Neural cell (in vitro differentiated cells): ENCODE measurements around the gene AKAP6. TPM values are rescaled to one million over a fixed set of nuclear protein-coding genes. Genes with fewer than 3 reads are reported as not detected.
A peak's percentile ranks its signal among the peaks of the same experiment; 100 is the strongest.

Experiments
- H2AFZ ChIP-seq: fragments of 200-600, 300-800 bp; sonication (generic), shearing (Covaris generic); 2 replicates; pipeline ENCODE4 v1.6.0; 2014; ENCODE audit warnings: low read depth, mild to moderate bottlenecking, antibody characterized with exemption, low read length, moderate library complexity
- H3F3A ChIP-seq: fragments of 200-600 bp; shearing (Covaris generic); 2 replicates; pipeline ENCODE4 v1.6.1; 2016; ENCODE audit warnings: mild to moderate bottlenecking, moderate library complexity, mixed read lengths, antibody characterized with exemption, low read length; ENCODE audit not compliant: insufficient read depth, poor library complexity, severe bottlenecking
- H3K27ac ChIP-seq: fragments of 200-600, 300-800 bp; sonication (generic), shearing (Covaris generic); 2 replicates; pipeline ENCODE4 v1.5.1; 2014; ENCODE audit warnings: mild to moderate bottlenecking, low read length, moderate library complexity
- H3K27me3 ChIP-seq: fragments of 300-800, 200-600 bp; sonication (generic), shearing (Covaris generic); 2 replicates; pipeline ENCODE4 v1.6.0; 2014; ENCODE audit warnings: mild to moderate bottlenecking, low read depth, low read length, moderate library complexity; ENCODE audit not compliant: insufficient read depth
- H3K36me3 ChIP-seq: fragments of 300-800, 200-600 bp; sonication (generic), shearing (Covaris generic); 2 replicates; pipeline ENCODE4 v1.5.1; 2014; ENCODE audit warnings: mild to moderate bottlenecking, antibody characterized with exemption, low read length, moderate library complexity; ENCODE audit not compliant: insufficient read depth
- H3K4me2 ChIP-seq: fragments of 300-800, 200-600 bp; sonication (generic), shearing (Covaris generic); 2 replicates; pipeline ENCODE4 v1.6.0; 2014; ENCODE audit warnings: mild to moderate bottlenecking, low read length
- H3K4me3 ChIP-seq: fragments of 300-800, 200-600 bp; sonication (generic), shearing (Covaris generic); 2 replicates; pipeline ENCODE4 v1.5.1; 2014; ENCODE audit warnings: mild to moderate bottlenecking, low read length, moderate library complexity
- H3K79me2 ChIP-seq: fragments of 200-600 bp; shearing (Covaris generic); replicated peaks from 2 replicates; pipeline ENCODE4 v1.6.0; 2014; ENCODE audit warnings: mild to moderate bottlenecking, low read length, moderate library complexity; ENCODE audit not compliant: insufficient read depth
- H3K9ac ChIP-seq: fragments of 300-800, 200-600 bp; sonication (generic), shearing (Covaris generic); 2 replicates; pipeline ENCODE4 v1.6.1; 2016; ENCODE audit warnings: mild to moderate bottlenecking, low read length, mixed read lengths
- H3K9me2 ChIP-seq: fragments of 200-600 bp; shearing (Covaris generic); 2 replicates; pipeline ENCODE4 v1.6.1; 2016; ENCODE audit warnings: mild to moderate bottlenecking, low read length, mixed read lengths; ENCODE audit not compliant: insufficient read depth
- H3K9me3 ChIP-seq: fragments of 200-600, 300-800 bp; sonication (generic), shearing (Covaris generic); 2 replicates; pipeline ENCODE4 v1.6.1; 2016; ENCODE audit warnings: mild to moderate bottlenecking, mixed run types, low read length, moderate library complexity, mixed read lengths
- H4K20me1 ChIP-seq: fragments of 200-600 bp; shearing (Covaris generic); 2 replicates; pipeline ENCODE4 v1.6.1; 2016; ENCODE audit warnings: mild to moderate bottlenecking, mixed run types; ENCODE audit not compliant: insufficient read depth
- CTCF ChIP-seq: fragments of 450-650 bp; IDR thresholded peaks from 2 replicates; pipeline ENCODE4 v1.5.1; 2014; ENCODE audit warnings: antibody characterized with exemption, mild to moderate bottlenecking, moderate library complexity; ENCODE audit not compliant: poor library complexity, severe bottlenecking
- EP300 ChIP-seq: fragments of 450-650 bp; conservative IDR thresholded peaks from 2 replicates; pipeline ENCODE4 v1.6.1; 2014; ENCODE audit warnings: antibody characterized with exemption, mild to moderate bottlenecking, moderate library complexity; ENCODE audit not compliant: poor library complexity, severe bottlenecking
- EZH2 ChIP-seq: fragments of 200-600, 300-800 bp; shearing (Covaris generic), sonication (generic); IDR thresholded peaks from 2 replicates; pipeline ENCODE4 v1.6.1; 2014; ENCODE audit warnings: antibody characterized with exemption, low read length, borderline replicate concordance, mild to moderate bottlenecking; ENCODE audit not compliant: insufficient read depth, poor library complexity, severe bottlenecking
- MXI1 ChIP-seq: fragments of 450-650 bp; conservative IDR thresholded peaks from 2 replicates; pipeline ENCODE4 v1.6.1; 2014; ENCODE audit warnings: antibody characterized with exemption, mild to moderate bottlenecking; ENCODE audit not compliant: poor library complexity, severe bottlenecking
- POLR2AphosphoS5 ChIP-seq: IDR thresholded peaks from 2 replicates; pipeline ENCODE4 v1.6.1; 2012
- RAD21 ChIP-seq: fragments of 450-650 bp; conservative IDR thresholded peaks from 2 replicates; pipeline ENCODE4 v1.6.1; 2014; ENCODE audit warnings: antibody characterized with exemption, mild to moderate bottlenecking, moderate library complexity
- REST ChIP-seq: IDR thresholded peaks from 2 replicates; pipeline ENCODE4 v1.6.1; 2012; ENCODE audit warnings: borderline replicate concordance
- SMC3 ChIP-seq: fragments of 450-650 bp; conservative IDR thresholded peaks from 2 replicates; pipeline ENCODE4 v1.6.1; 2014; ENCODE audit warnings: antibody characterized with exemption, mild to moderate bottlenecking, moderate library complexity; ENCODE audit not compliant: poor library complexity
- TAF1 ChIP-seq: IDR thresholded peaks from 2 replicates; pipeline ENCODE4 v1.6.1; 2012; ENCODE audit warnings: low read depth
- polyA plus RNA-seq: library from polyadenylated mRNA; depleted of rRNA; stranded (reverse); fragments of >200 nt; gene quantifications from 2 replicates; pipeline ENCODE4 v1.2.3, GENCODE V29; 2014

The AKAP6 gene
- polyA plus RNA-seq, 1 donor from 2014 or later: 15.8 TPM

- H3K27ac ChIP-seq: peak overlapping the region; percentile 44
- H3K27me3 ChIP-seq: no peaks in the 10 kb centered on the region
- H3K36me3 ChIP-seq: peaks cover 10% of the 10 kb centered on the region
- no peak overlapping the region for H3K4me2 ChIP-seq
- H3K9me3 ChIP-seq: no peaks in the 10 kb centered on the region
- H3K9ac ChIP-seq: no peak overlapping the region
- no peaks in the 10 kb centered on the region for H3K79me2 ChIP-seq
- no peaks in the 10 kb centered on the region for H3F3A ChIP-seq
- H2AFZ ChIP-seq: no peak overlapping the region
- no peaks in the 10 kb centered on the region for H4K20me1 ChIP-seq
- no peaks in the 10 kb centered on the region for H3K9me2 ChIP-seq
- H3K4me3 ChIP-seq: peak overlapping the region; percentile 26
- TF ChIP-seq EZH2 (no peak), CTCF (no peak), POLR2AphosphoS5 (no peak), REST (no peak), MXI1 (no peak), SMC3 (no peak), EP300 (no peak), TAF1 (no peak)
Measured at GRCh38 chr14:32696325-32697091, 367.4 kb downstream of the AKAP6 start.

- Histone ChIP-seq H2AFZ (no peak overlapping the region), H3K36me3 (peaks cover 10% of the 10 kb centered on the region), H4K20me1 (no peaks in the 10 kb centered on the region), H3K9ac (no peak overlapping the region), H3K27ac (no peak overlapping the region), H3F3A (peaks cover 3% of the 10 kb centered on the region), H3K79me2 (no peaks in the 10 kb centered on the region), H3K4me3 (no peak overlapping the region), H3K9me3 (no peaks in the 10 kb centered on the region), H3K4me2 (no peak overlapping the region), H3K9me2 (no peaks in the 10 kb centered on the region), H3K27me3 (no peaks in the 10 kb centered on the region)
- TF ChIP-seq MXI1 (no peak), SMC3 (no peak), POLR2AphosphoS5 (no peak), EP300 (no peak), RAD21 (no peak), CTCF (no peak), REST (no peak), TAF1 (no peak), EZH2 (no peak)
Measured at GRCh38 chr14:32697114-32697513, 368.0 kb downstream of the AKAP6 start.
